ENCODE results near the gene VCL. TPM values are rescaled to one million over a fixed set of nuclear protein-coding genes. Genes with fewer than 3 reads are reported as not detected.
"Not testable (repeated sequence)": the region's sequence is repeated elsewhere in the genome, so short reads cannot be mapped to it uniquely, and the experiment has no call there.

VCL gene
- polyA plus RNA-seq, 10 donors: 113 to 182 (median 137) TPM

GRCh38 chr10:74103560-74104258 lies 105.8 kb downstream of the VCL start:
- DNase-seq: no peak

DNA sequence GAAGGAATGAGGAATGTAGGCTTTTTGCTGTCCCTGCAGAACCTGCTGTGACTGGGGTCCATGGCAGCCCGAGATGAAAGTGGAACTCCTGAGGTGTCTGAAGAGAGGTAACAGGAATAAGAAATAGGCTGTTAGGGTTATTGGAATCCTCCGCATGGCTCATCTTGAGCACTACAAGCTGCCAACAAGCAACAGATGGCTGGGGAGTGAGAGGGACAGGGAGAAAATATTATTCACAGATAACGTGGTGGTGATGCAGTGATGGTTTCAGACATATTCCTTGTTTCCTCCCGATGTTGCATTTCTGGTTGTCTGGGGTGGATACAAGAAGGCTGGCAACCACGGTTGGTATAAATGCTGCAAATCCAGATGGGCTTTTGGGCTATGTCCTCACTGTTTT lies 106.6 kb downstream of the VCL start:
- DNase-seq: no peak

- DNase-seq: no peak
Measured at GRCh38 chr10:74104996-74105395, 107.1 kb downstream of the VCL start.

GRCh38 chr10:74107391-74107790 lies 109.5 kb downstream of the VCL start:
- DNase-seq: no peak

DNA sequence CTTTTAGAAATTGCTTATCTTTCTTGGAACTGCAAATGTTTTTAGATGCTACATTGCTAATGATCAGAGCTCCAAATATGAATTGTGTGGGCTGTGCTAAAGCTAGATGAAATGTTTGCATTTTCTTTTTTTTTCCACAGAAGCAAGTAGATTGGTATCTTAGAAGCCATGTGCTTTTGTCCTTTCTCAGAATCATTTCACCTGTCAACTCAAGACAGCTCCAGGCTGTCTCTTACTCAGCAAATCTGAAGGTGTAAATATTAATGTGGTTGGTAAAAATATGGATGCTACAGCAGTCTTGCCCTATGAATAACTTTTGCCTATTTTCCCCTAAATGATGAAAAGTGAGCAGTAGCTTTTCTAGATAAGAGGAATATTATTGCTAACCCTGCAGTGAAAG lies 111.5 kb downstream of the VCL start:
- DNase-seq: no peak

- no peak for DNase-seq
Measured at GRCh38 chr10:74110120-74110519, 112.2 kb downstream of the VCL start.

- no peak for DNase-seq
Measured at GRCh38 chr10:74111799-74112198, 113.9 kb downstream of the VCL start.

DNA sequence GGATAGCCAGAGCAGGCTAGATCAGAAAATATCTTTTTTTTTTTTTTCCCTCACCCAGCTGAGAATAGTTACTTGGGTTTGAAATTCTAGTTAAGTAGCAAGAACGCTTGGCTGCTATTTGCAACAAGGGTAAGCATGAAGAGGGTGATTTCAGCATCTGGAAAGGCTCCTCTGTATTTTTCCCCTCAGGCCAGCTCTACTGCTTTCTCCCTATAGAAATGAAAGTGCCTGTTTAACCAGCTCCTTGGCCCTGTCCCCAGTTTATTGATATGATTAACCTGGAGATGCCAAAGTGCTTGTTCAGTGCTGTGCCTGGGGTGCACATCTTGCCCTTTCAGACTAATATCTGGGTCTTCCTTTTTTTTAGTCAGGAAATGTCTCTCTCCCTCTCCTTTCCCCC lies 115.6 kb downstream of the VCL start:
- DNase-seq: peak in 1 of 3 donors; percentile 19

DNA sequence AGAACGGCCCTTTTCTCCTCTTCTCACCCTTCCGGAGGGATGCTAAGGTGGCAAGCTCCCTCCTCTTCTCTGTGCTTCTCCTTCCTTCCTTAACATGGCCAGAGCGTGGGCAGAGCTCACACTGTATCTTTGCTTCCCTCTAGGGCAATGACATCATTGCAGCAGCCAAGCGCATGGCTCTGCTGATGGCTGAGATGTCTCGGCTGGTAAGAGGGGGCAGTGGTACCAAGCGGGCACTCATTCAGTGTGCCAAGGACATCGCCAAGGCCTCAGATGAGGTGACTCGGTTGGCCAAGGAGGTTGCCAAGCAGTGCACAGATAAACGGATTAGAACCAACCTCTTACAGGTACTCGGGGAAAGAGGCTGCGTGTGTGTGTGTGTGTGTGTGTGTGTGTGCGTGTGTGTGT lies 116.1 kb downstream of the VCL start:
- DNase-seq: no peak

GRCh38 chr10:74117738-74118137 lies 119.8 kb downstream of the VCL start:
- no peak for DNase-seq

GRCh38 chr10:74118804-74119203 lies 120.9 kb downstream of the VCL start:
- no peak for DNase-seq

DNA sequence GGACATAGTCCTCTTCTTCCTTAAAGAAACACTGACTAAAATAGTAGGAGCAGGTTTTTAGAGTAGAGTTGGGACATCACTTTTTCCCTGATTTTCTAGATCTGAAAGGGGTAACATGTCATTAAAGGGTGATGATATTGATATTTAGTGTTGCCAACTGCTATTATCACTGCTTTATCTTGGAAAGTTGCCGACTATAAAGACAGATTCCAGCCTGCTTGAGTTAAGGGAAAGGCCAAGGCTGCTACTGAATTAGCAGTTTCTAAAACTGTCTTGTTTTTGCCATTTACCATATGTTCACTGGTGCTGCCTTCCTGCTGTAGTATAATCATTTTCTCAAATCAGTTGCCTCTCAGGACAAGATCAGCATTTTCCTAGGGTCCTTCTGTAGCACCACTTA lies 123.0 kb downstream of the VCL start:
- DNase-seq: no peak

DNA sequence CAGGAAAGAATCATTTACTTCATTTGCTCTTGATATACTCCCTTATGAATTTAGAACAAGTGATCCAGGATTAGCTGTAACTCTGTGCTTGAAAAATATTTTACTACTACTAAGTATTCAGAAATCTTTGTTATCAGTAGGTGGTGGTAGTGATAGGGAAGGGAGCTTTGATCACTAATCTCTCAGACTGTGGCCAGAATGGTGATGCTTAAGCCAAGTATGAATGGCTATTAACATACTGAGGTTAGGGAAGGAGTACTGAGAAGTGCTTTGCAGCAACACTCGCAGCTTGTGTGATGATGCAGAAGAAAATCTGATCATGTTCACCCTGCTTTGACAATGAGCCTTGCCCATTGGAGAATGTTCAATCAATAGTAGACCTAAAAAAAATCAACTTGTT lies 123.5 kb downstream of the VCL start:
- DNase-seq: no peak

DNA sequence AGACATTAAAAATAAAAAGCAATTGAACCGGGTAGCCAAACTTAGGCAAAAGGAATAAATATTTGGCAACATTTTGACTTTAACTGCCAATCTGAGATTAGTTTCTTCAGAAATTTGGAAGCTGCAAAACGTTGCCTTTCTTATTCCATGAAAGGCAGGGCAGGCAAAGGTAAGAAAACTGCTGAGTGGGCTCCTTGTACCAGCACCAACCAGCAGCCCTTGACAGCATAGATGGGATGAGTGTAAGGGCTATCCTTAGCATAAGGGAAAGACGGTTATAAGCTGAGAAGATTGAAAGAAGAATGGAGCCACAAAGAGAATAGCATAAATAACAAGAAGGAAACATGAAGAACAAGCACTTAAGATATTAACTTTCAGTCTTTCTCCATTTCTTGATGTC lies 124.1 kb downstream of the VCL start:
- DNase-seq: no peak

DNA sequence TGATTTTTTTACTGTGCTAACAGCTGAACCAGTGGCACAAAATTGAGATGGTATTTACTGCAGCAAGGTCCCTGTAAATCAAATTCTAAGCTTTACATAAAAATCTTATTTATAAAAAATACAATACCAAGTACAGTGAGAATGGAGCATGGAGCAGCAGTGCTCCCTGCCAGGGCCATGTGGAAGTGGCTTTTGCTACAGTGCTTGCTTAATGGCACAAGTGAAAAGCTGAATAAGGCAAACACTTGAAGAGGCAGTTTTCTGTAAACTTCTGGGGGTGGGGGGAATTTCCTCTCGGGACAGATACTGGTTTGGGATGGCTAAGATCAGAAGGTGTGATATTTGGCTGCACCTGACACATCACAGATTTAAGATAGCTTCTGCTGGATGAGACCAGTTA lies 125.2 kb downstream of the VCL start:
- DNase-seq: no peak

DNA sequence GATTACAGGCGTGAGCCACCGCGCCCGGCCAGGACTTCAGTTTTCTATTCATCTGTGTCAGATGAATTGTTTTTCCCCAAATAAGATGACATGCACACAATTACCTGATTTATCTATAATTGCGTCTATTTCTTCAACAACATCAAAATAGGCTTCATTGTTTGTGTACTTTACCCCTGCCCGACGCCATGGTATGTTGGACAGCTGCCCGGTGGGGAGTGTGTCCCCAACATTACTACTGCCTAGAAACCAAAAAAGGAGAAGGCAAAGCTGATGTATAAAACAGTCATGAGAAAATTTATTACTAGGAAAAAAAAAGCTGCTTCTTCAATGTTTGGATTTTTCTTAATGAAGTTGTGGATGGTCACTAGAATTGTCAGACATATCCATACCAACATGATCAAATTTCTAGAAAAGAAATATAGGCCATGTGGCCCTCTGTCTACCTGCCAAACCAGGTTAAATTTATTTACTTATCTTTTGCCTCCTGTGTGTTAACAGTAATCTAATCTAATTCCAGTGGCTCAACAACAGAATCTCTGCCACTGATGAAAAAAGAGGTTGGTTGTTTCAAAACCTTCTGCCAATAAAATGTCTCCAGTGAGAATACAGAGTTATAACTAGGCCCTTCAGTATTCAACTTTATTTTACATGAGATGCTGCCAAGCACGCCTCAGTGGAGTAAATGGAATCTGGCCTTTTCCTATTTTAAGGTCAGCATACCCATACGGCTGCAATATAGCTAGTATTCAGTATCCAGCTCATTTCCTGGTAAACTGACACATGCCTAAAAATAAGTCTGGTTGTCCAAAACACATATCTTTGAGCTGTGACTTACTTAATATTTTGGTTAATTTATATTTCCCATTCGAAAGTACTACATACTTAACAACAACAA lies 136.3 kb downstream of the VCL start:
- DNase-seq: no peak

DNA sequence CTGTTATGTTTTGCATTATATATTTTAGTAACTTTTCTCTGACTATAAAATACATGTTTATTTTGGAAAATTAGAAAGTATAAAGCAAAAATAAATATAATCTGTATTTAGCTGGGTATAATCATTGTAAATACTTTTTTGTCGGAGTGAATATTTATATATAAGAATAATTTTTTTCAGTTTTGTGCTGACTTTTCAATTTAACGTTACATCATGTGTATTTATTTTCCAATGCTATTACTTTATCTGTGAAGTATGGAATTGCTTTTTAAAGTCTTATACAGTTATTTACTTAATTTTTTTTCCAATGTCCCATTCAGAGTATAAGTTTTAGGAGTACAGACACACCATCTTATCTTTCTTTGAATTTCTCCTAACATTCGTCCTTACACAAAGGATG lies 137.5 kb downstream of the VCL start:
- no peak for DNase-seq

DNA sequence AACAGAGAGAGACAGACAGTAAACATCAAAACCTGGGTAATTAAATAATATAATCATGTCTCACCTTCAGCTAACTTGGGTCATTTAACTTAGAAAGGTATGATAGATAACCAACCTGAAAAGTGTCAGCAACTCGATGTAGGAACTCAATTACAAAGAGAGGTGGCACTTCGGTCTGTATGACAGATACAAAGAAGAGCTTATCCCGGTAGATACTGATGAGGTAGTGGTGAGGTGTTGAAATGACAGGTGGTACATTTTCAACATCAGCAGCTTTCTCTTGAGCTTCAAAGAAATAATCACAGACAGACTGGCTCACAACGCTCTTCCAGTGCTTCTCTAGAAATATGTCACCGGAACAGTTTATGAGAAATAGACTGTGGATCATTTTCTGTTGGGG lies 140.1 kb downstream of the VCL start:
- DNase-seq: no peak

DNA sequence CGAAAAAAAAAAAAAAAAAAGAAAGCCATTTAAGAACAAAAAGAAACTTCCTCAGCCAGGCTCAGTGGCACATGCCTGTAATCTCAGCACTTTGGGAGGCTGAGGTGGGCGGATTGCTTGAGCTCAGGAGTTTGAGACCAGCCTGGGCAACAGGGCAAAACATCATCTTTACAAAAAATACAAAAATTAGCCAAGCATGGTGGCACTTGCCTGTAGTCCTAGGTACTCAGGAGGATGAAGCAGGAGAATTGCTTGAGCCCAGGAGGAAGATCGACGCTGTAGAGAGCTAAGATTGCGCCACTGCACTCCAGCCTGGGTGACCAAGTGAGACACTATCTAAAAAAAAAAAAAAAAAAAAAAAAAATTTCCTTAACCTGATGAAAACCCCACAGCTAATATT lies 140.7 kb downstream of the VCL start:
- not testable (repeated sequence) for DNase-seq

GRCh38 chr10:74139981-74140380 lies 142.1 kb downstream of the VCL start:
- DNase-seq: no peak

GRCh38 chr10:74140553-74140952 lies 142.6 kb downstream of the VCL start:
- DNase-seq: no peak

- DNase-seq: peak; percentile 52 to 64 (median 54)
Measured at GRCh38 chr10:74145133-74145532, 147.2 kb downstream of the VCL start.

DNA sequence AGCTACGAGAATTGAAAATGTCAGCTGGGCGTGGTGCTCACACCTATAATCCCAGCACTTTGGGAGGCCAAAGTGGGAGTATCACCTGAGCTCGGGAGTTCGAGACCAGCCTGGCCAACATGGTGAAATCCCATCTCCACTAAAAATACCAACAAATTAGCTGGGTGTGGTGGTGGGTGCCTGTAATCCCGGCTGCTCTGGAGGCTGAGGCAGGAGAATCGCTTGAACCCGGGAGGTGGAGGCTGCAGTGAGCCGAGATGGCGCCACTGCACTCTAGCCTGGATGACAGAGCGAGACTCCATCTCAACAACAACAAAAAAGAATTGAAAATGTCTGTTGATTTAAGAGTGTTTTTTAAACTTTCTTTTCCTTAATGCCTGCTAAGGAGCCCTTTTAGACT lies 149.1 kb downstream of the VCL start:
- not testable (repeated sequence) for DNase-seq

Data from muscle of back (tissue), 11 donors.